ENCODE data around the gene GLIPR1.
"Not testable (repeated sequence)": the region's sequence is repeated elsewhere in the genome, so short reads cannot be mapped to it uniquely, and the experiment has no call there.

The GLIPR1 gene

DNA sequence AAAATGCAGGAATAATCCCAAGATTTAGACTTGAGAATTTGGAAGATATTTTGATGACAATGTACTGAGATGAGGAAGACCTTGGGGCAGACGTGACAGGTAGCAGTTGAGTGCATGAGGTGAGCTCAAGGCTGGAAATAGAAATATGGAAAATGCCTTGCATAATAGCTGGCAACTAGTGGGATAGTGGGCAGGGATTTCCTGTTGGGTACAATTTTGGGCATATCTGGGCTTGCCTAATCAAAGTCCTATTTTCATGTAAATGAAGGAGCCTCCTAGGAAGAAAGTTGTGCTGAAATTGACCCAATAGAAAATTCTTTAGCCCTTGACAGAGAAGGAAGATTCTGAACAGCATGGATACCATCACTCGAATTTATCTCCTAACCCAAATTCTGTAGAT, 6.4 kb upstream of the GLIPR1 start:
- DNase-seq (ENCODE audit: low read depth, low spot score), result no peak

DNA sequence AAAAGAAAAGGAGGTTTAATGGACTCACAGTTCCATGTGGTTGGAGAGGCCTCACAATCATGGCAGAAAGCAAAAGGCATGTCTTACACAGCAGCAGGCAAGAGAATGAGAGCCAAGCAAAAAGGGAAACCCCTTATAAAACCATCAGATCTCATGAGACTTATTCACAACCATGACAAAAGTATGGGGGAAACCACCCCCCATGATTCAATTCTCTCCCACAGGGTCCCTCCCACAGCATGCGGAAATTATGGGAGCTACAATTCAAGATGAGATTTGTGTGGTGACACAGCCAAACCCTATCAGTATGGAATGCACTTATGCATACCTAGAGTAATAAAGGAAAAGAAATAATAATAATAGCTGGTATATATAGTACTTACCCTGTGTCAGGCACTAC, 4.5 kb upstream of the GLIPR1 start:
- no peak for DNase-seq (ENCODE audit: low read depth, low spot score)

DNA sequence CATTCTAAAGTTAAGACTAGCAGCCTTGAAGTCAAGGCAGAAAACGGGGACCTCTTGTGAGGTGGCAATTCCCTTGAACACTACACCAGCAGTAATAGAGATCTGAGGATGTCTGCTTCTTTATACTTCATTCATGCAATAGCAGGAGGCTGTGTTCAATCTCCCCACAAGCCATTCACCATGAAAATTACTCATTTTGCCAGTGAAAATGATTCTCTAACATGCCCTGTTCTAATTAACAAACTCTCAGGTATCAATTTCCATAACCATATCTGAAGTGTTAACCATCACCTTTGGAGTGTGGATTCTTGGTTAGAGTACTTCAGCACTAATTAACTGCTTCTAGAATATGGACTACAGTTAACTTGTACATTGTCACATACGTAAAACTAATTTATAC, 3.4 kb upstream of the GLIPR1 start:
- DNase-seq (ENCODE audit: low read depth, low spot score), result no peak

DNA sequence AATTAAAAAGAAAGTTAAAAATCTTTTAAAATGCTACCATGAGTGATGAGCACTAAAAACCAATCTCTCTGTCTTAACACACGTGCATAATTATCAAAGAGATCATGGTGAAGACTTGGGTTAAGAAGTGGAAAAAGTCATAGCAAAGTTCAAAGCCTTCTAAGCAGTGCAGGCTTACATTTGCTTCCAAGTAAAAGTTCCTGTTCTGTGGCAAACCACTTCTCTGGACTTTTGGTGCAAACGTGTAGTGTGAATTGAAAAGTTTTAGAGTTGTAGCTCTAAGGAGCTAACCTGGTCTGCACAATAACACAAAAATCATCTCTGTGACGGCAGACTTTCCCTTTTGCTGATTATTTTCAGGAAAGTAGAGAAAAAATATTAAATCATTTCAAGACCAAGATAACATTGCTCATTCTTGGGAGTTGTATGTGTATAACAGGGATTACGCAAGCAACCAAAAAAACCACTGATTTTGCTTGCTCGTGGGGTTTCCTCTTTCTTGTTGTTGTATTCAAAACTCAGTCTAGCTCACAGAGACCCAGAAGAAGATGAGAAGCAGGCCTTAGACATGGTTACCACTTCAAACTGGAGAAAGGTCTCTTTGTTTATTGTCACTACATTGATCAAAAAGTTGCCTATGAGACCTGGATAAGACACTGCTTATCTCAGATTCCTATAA, 2.3 kb upstream of the GLIPR1 start:
- DNase-seq (ENCODE audit: low read depth, low spot score), result no peak

DNA sequence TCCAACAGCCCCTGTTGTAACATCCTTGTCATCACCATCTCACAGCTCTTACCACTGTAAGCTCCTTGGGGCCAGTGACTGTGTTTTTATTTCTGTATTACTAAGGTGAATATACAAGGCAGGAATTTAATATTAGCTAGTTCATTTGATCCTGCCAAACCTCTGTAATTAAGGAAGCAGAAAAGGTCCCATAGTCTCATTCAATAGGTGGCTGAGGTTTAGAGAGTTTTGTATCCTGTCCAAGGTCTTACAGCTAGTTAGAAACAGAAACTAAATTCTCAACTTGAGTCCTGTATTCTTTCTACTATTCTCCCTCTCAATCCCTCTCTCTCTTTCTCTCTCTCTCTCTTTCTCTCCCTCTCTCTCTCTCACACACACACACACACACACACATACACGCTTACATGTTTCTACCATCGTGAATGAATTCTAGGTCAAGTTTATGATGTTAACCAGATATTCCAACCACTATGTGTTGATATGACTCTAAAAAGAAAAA, 543 bp upstream of the GLIPR1 start:
- no peak for DNase-seq (ENCODE audit: low read depth, low spot score)

DNA sequence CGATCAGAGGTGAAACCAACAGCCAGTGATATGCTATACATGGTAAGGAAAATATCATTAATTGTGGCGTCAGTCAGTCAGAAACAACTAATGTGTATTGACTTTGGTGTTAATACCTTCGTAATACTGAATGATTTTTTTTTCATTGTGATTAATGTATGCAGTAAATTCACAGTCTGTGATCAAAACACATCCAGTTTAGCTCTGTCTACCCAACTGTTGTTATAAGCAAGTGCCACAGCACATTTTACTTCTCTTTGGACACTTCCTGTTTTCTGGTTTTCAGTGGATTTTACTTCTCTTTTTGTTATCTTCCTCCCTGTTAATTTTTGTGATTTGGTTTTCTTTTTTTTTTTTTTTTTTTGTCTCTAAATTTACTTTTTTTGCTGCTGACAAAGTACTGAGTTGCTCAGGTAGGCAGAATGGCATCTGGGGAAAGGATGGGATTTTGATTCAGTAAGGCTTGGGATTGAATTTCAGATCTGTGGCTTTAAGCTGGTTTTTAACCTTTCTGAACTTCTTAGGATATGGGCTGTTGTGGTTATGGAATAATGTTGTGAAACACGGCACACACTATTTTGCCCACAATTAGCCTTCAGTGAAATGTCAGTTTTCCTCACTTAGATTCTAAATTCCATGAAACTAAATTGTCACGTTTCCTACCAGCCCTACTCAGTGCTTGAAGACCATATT, 604 bp downstream of the GLIPR1 start:
- DNase-seq (ENCODE audit: low read depth, low spot score), result no peak

DNA sequence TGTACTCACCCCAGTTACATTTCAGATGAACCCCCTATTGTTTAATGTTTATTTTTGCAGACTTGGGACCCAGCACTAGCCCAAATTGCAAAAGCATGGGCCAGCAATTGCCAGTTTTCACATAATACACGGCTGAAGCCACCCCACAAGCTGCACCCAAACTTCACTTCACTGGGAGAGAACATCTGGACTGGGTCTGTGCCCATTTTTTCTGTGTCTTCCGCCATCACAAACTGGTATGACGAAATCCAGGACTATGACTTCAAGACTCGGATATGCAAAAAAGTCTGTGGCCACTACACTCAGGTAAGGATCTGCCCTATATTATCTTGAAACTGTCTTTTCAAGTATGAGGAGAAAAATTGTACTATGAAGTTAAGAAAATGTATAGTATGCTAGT, 1.2 kb downstream of the GLIPR1 start:
- no peak for DNase-seq (ENCODE audit: low read depth, low spot score)

DNA sequence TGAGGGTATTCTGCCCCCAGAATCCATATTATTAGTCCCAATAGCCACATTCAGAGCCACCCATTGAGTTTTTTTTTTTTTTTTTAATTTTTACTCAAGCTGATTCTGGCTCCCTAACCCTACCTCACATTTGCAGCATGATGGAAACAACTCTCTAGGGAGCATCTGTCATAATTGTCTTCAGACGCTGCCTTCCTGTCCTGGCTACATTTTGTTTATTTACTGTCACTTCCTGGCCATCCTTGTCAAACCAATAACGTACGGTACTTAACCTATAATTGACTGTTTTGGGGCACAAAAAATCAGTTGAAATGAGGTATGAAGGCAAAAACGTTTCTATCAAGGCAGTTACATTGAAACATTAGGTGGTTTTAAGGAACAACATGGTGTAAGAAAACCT, 2.1 kb downstream of the GLIPR1 start:
- no peak for DNase-seq (ENCODE audit: low read depth, low spot score)

DNA sequence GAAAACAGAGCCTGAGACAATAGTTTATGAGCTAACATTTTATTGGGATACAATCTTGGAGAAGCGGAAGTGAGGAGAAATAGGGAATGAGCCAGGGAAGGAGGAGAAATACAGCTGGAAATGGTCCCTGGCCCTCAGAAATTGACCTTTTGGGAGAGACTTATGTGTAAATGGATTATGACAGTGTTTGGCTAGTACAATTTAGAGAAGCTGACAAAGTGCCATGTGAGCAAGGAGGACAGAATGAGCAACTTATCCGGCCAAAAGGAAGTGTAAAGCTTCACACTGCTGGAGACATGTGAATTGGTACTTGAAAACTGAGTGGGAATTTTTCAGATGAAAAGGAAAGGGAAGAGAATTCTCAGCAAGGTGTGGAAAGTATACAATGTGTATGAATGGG, 2.9 kb downstream of the GLIPR1 start:
- no peak for DNase-seq (ENCODE audit: low read depth, low spot score)

DNA sequence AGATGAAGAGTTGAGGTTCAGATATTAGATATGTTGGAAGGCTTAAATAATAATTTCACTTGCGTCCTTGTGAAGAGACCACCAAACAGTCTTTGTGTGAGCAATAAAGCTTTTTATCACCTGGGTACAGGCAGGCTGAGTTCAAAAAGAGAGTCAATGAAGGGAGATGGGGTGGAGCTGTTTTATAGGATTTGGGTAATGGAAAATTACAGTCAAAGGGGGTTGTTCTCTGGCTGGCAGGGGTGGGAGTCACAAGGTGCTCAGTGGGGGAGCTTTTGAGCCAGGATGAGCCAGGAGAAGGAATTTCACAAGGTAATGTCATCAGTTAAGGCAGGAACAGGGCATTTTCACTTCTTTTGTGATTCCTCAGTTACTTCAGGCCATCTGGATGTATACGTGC, 3.9 kb downstream of the GLIPR1 start:
- not testable (repeated sequence) for DNase-seq (ENCODE audit: low read depth, low spot score)

DNA sequence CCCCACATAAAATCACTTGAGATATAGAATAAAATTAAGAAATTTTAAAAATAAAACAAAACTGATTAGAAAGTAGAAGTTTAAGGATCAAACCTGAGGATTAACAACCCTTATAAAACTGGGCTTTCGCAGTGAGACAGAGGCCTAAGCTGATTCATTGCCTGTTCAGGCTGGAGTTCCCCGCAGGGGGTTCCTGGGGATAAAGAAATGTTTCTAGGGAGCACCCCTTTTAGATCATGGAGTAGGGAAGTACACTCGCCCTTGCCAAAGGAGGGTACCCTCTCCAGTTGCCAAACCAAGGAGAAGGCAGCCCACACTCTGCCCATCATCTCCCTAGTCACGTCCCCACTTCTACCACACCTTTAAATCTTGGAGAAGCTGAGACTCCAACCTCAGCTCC, 6.8 kb downstream of the GLIPR1 start:
- no peak for DNase-seq (ENCODE audit: low read depth, low spot score)

DNA sequence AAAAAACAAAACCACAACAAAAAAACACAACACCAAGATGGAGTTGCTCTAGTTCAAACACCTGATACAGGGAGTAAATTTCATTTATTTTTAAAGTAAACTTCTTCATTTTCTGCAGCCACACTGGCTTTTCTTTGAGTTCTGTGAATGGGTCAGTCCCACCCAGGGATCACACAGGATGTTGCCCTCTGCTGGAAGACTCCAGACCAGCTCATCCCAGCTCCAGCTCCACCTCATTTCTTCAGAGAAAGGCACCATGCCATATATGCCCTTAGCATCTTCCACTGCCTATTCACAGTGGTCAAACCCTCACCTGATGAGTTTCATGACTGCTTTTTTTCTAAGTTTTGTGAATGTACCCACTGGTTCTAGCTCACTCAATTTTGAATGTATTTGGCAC, 8.0 kb downstream of the GLIPR1 start:
- DNase-seq (ENCODE audit: low read depth, low spot score), result peak; percentile 23

DNA sequence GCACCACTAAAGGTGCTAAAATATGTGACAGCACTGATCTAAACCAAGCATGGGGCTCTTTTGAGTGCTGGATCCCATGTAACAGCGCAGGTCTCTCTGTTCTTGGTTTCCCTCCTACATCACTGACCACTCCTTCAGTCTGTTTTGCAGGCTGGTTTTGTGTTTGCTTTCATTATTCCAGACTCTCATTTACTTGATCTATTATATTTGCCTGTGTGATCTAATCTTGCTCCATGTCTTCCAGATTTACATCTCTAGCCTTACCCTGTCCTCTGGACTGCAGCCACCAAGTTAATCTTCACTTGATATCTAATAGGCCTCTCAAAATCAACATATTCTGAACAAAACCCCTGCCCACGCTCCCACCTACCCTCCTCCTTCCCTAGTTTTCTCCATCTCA, 8.6 kb downstream of the GLIPR1 start:
- DNase-seq (ENCODE audit: low read depth, low spot score), result no peak

DNA sequence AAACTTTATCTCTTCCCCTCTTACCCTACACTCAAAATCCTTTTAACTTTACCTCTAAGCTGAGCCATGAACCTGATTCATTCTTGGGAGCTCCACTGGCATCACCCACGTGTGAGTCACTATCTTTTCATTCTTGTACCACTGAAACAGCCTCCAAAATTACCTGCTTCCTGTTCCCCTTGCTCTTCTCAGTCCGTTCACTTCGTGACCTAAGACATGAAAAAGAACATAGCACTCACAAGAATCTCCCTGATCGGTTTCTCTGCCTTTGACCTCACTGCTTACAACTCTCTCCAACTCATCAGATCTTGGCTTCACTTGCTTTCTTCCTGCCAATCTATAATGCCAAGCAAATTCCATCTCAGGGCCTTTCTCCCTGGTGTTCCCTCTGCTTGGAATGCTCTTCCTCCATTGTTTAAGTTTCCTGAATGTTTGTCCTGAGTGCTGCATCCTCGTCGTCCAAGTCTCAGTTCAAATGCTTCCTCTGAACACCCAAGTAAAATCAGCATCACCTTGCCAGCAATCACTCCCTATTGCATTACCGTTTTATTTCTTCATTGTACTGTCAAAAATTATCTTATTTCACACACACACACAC, 9.2 kb downstream of the GLIPR1 start:
- no peak for DNase-seq (ENCODE audit: low read depth, low spot score)

DNA sequence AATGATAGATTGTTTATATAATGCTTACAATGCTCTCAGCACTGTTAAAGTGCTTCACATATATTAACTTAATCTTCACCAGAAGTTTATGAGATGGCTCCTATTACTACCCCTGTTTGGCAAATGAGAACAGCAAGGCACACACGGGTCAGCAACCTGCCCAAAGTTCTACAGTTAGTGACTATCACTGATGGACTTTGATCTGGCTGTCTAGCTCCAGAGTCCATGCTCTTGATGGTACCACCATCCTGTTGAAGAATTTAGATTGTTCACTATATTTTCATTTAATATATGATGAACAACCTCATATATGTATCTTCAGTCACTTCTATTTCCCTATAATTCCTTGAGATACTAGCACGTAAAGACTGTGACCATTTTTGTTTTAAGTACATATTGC, 10.6 kb downstream of the GLIPR1 start:
- DNase-seq (ENCODE audit: low read depth, low spot score), result no peak

DNA sequence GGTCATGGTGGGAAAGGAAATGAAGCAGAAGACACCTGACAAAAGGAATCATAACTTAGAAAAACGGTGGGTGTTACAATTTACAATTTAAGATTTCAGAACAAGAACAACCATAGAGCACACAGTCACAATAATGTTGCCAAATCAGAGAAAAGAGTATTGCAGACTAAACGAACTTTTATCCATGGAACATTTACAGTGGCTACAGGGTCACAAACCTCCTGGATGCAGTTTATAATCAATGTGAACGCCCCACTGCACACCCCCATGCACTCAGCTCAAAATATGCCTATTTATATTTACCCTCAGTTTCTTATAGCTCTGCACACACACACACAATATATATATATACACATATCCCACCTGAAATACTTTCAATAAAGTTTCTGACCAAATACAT, 22.9 kb downstream of the GLIPR1 start:
- DNase-seq (ENCODE audit: low read depth, low spot score), result no peak

DNA sequence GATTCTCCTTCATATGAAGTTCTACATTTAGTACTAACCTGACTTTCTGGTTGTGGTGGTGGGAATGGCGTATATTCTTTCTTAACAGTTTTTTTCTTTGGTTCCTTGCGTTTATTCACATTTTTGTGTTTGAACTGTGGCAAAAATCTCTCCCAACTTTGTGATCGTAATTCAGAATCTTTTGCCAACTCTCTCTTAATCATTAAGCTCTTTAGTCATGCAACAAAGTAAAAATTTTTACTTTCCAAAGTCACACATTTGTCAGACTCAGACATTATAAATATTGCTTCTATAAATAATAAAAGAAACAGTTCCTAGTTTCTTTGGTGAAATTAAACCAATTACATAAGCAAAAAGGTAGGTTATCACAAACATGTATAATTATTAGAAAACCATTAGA, 23.3 kb downstream of the GLIPR1 start:
- no peak for DNase-seq (ENCODE audit: low read depth, low spot score)

DNA sequence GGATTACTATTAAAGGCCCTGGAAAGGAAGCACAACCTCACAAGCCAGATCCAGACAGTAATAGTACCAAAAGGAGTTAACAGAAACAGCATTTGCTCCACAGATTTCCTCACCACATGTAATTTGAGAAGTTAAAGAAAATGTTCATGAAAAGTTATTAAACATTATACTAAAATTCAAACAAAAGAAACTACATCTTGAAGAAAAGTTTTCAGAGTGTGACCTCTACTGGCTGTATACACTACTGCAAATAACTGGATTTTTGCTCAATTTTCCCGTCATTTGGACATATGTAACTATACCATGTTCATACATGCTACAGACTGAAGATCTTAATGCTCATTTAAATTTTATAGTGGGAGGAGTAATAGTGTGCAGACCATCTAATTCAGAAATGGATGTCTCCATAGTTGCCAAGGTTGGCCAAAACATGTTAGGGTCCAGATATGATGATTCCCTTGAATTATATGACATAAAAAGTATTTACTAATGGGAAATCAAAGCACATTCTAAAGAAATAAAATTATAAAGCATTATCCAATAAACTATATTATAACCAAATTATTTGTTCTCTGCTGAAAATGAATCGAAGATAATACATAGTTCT, 25.3 kb downstream of the GLIPR1 start:
- DNase-seq (ENCODE audit: low read depth, low spot score), result no peak

DNA sequence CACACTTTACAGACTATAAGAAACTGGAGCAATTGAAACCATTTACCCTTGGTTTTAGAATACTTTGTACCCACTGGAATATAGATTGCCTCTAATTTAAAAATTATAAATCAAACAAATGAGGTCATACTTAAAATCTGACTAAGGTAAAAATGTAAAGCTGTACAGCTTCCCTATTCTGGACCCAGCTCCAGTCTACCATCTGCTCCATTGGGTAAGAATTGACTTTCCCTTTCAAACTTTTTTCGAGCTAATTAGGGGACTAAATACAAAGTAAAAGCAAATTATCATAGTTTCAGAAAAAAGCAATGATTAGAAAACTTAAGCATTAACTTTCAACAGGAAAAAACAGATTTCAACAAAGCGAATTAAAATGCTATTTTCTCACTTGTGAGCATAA, 26.5 kb downstream of the GLIPR1 start:
- no peak for DNase-seq (ENCODE audit: low read depth, low spot score)

DNA sequence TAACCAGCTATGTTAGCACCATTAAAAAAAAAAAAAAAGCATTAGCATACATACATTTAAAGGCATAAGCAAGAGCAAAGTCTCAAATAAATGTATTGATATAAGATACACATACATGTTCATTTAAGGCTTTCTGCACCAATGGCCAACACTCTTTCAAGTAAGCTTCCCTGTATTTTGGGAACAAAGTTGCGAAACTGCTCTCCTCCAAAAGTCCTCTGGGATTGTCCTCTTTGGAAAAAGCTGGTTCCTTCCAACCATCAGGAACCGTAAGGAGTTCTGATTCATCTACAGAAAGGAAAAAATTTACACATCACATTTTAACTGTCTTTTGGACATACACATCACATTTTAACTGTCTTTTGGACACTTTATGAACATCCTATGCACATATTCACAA, 27.6 kb downstream of the GLIPR1 start:
- no peak for DNase-seq (ENCODE audit: low read depth, low spot score)

DNA sequence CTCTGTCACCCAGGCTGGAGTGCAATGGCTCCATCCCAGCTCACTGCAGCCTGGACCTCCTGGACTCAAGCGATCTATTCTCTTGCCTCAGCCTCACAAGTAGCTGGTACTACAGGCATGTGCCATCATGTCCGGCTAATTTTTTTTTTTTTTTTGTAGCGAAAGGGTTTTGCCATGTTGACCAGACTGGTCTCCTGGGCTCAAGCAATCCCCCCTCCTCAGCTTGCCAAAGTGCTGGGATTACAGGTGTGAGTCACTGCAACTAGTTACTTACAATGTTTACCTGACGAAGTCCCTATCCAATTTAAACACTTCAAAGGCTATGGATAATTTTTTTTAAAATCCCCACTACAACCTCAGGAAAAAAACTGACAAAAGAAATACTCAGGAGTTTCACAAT, 29.1 kb downstream of the GLIPR1 start:
- no peak for DNase-seq (ENCODE audit: low read depth, low spot score)

DNA sequence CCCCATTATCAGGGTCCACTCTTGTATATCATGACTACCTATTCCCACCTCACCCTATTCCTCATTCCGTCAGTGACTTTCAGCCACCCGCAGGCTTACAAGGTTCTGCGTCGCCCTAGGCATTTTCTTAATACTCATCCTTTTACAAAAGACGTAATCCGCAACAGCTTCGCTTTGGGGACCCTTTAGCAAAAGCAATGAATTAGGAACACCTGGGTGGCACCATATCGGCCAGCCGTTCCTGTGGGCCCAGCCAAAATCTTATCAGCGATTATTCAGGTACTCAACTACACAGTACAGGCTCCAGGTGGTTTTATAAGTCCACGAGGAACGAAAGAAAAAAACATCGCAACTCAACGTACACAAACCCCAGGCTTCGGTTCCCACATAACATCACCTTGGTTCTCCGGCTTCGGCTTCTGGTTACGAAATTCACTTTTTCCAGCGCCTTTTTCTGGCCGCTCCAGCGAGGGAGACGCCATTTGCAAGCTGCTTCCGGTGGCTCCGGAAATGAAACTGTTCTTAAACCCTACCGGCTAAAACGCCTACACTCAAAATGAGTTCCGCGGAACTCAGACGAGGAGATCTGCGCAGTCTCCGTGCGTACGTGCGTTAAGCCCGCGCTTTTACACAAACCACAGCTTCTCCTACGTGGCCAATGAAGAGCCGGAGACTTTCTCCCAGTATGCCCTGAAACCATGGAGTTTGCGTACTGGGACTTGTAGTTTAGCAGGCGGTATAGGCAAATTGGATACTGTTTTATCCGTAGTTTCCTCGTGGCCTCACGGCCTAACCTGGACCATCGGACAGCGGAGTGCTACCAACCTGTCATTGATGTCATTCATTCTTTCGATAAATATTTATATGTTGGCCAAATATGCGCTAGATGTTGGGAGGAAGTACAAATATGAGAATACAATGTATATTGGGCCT, 30.8 kb downstream of the GLIPR1 start, which contains the start of gene KRR1:
Gene KRR1 (minus strand): TSS at position 494 of the 933 bp plus-strand sequence. CDS start 12 bp downstream, at position 482.
- DNase-seq (ENCODE audit: low read depth, low spot score), result peak; percentile 98

Measured in iPS DF 19.7 (cell line).